Ectodermal cell (in vitro differentiated cells): ENCODE data around the gene SH3GL2. TPM values are rescaled to one million over a fixed set of nuclear protein-coding genes. Genes with fewer than 3 reads are reported as not detected.

Experiments used
- H3K27ac ChIP-seq: 2 replicates; pipeline ENCODE4 v1.7.0; 2013; ENCODE audit warnings: mild to moderate bottlenecking, low read depth, low read length; ENCODE audit not compliant: insufficient read depth, poor library complexity, severe bottlenecking
- H3K27me3 ChIP-seq: 2 replicates; pipeline ENCODE4 v1.7.0; 2013; ENCODE audit warnings: mild to moderate bottlenecking, low read length; ENCODE audit not compliant: insufficient read depth, control insufficient read depth, poor library complexity, severe bottlenecking
- H3K36me3 ChIP-seq: one replicate; pipeline ENCODE4 v1.7.0; 2013; ENCODE audit warnings: low read length; ENCODE audit not compliant: control insufficient read depth, insufficient read depth
- H3K4me1 ChIP-seq: one replicate; pipeline ENCODE4 v1.7.0; 2013; ENCODE audit warnings: low read length; ENCODE audit not compliant: control insufficient read depth, insufficient read depth
- H3K4me3 ChIP-seq: 2 replicates; pipeline ENCODE4 v1.7.0; 2013; ENCODE audit warnings: low read depth, low read length, control low read depth; ENCODE audit not compliant: insufficient read depth
- H3K9me3 ChIP-seq: 2 replicates; pipeline ENCODE4 v1.7.0; 2013; ENCODE audit warnings: mild to moderate bottlenecking, low read length, moderate library complexity; ENCODE audit not compliant: control insufficient read depth
- WGBS, 2 experiments: methylation state at CpG; one replicate each; pipeline ENCODE4 v1.1.7; 2013; ENCODE audit warnings: missing lambda C conversion rate in 2 of 2; 5-methylcytosine and 5-hydroxymethylcytosine counted together
- polyA plus RNA-seq, 4 experiments: library from polyadenylated mRNA; stranded (reverse); fragments of 50-300 nt; gene quantifications; one replicate each; pipeline ENCODE4 v1.2.3, GENCODE V29; 2013

The SH3GL2 gene
- polyA plus RNA-seq (2013, experiment 1 of 4) = 1.2 TPM
- polyA plus RNA-seq (2013, experiment 2 of 4) = 1.8 TPM
- polyA plus RNA-seq (2013, experiment 3 of 4) = 1.3 TPM
- polyA plus RNA-seq (2013, experiment 4 of 4) = 2.6 TPM

- 0% methylated on average over 109 of the region's 109 CpGs for WGBS, 2 experiments
- Histone ChIP-seq H3K36me3 (no peaks in the 10 kb centered on the region), H3K9me3 (no peaks in the 10 kb centered on the region), H3K4me1 (no peaks in the 10 kb centered on the region), H3K27me3 (peaks cover 51% of the 10 kb centered on the region), H3K4me3 (peak within 1 kb of the TSS; percentile 56), H3K27ac (no peak within 1 kb of the TSS)
Measured at GRCh38 chr9:17578911-17579793, at the start of gene SH3GL2. Gene SH3GL2, plus strand, starts transcription at chr9:17579066.

- Histone ChIP-seq H3K4me1 (no peaks in the 10 kb centered on the region), H3K27ac (no peak overlapping the region), H3K36me3 (no peaks in the 10 kb centered on the region), H3K27me3 (no peaks in the 10 kb centered on the region), H3K9me3 (no peaks in the 10 kb centered on the region), H3K4me3 (no peak overlapping the region)
- whole genome bisulfite sequencing, 2 experiments = 39 to 55% methylated on average over 8 to 10 of the region's 10 CpGs
Measured at GRCh38 chr9:17531642-17532254, 47.1 kb upstream of the SH3GL2 start.

- Histone ChIP-seq H3K9me3 (no peaks in the 10 kb centered on the region), H3K36me3 (no peaks in the 10 kb centered on the region), H3K4me1 (no peaks in the 10 kb centered on the region), H3K27ac (no peak overlapping the region), H3K27me3 (no peaks in the 10 kb centered on the region), H3K4me3 (no peak overlapping the region)
- WGBS, 2 experiments = 86 to 94% methylated on average over 6 of the region's 6 CpGs
Measured at GRCh38 chr9:17532461-17532860, 46.4 kb upstream of the SH3GL2 start.

- no peaks in the 10 kb centered on the region for H3K27me3 ChIP-seq
- H3K36me3 ChIP-seq = no peaks in the 10 kb centered on the region
- no peaks in the 10 kb centered on the region for H3K4me1 ChIP-seq
- WGBS, 2 experiments = 93 to 94% methylated on average over 3 of the region's 3 CpGs
- no peak overlapping the region for H3K4me3 ChIP-seq
- H3K27ac ChIP-seq = no peak overlapping the region
- no peaks in the 10 kb centered on the region for H3K9me3 ChIP-seq
Measured at GRCh38 chr9:17535176-17535575, 43.7 kb upstream of the SH3GL2 start.

- no peak overlapping the region for H3K27ac ChIP-seq
Measured at GRCh38 chr9:17536027-17536426, 42.8 kb upstream of the SH3GL2 start.

GRCh38 chr9:17551023-17551422 lies 27.8 kb upstream of the SH3GL2 start:
- WGBS, 2 experiments = 77 to 92% methylated on average over 2 of the region's 2 CpGs
- Histone ChIP-seq H3K9me3 (peaks cover 2% of the 10 kb centered on the region), H3K27ac (no peak overlapping the region), H3K36me3 (no peaks in the 10 kb centered on the region), H3K27me3 (no peaks in the 10 kb centered on the region), H3K4me3 (no peak overlapping the region), H3K4me1 (no peaks in the 10 kb centered on the region)

More at GRCh38 chr9:17536027-17536426, 42.8 kb upstream of the SH3GL2 start:
- no peak overlapping the region for H3K4me3 ChIP-seq
- H3K27me3 ChIP-seq = no peaks in the 10 kb centered on the region
- H3K9me3 ChIP-seq = no peaks in the 10 kb centered on the region
- H3K4me1 ChIP-seq = no peaks in the 10 kb centered on the region
- H3K36me3 ChIP-seq = no peaks in the 10 kb centered on the region
- WGBS, 2 experiments = 94% methylated on average over 5 to 6 of the region's 7 CpGs

- no peak overlapping the region for H3K4me3 ChIP-seq
- no peaks in the 10 kb centered on the region for H3K27me3 ChIP-seq
- H3K4me1 ChIP-seq = no peaks in the 10 kb centered on the region
- no peaks in the 10 kb centered on the region for H3K36me3 ChIP-seq
- H3K9me3 ChIP-seq = no peaks in the 10 kb centered on the region
- H3K27ac ChIP-seq = no peak overlapping the region
- WGBS, 2 experiments = 67 to 70% methylated on average over 4 of the region's 4 CpGs
Measured at GRCh38 chr9:17555362-17556054, 23.4 kb upstream of the SH3GL2 start.

- 92 to 93% methylated on average over 8 of the region's 8 CpGs for WGBS, 2 experiments
- Histone ChIP-seq H3K27ac (no peak overlapping the region), H3K4me3 (no peak overlapping the region), H3K9me3 (no peaks in the 10 kb centered on the region), H3K36me3 (no peaks in the 10 kb centered on the region), H3K4me1 (no peaks in the 10 kb centered on the region), H3K27me3 (no peaks in the 10 kb centered on the region)
Measured at GRCh38 chr9:17556255-17556654, 22.6 kb upstream of the SH3GL2 start.

- no peak overlapping the region for H3K4me3 ChIP-seq
- no peaks in the 10 kb centered on the region for H3K36me3 ChIP-seq
- no peaks in the 10 kb centered on the region for H3K4me1 ChIP-seq
- no peaks in the 10 kb centered on the region for H3K9me3 ChIP-seq
- H3K27ac ChIP-seq = no peak overlapping the region
- no peaks in the 10 kb centered on the region for H3K27me3 ChIP-seq
- 72 to 75% methylated on average over 2 of the region's 2 CpGs for WGBS, 2 experiments
Measured at GRCh38 chr9:17556935-17557334, 21.9 kb upstream of the SH3GL2 start.

GRCh38 chr9:17571825-17572224 lies 7.0 kb upstream of the SH3GL2 start:
- Histone ChIP-seq H3K36me3 (no peaks in the 10 kb centered on the region), H3K4me3 (no peak overlapping the region), H3K27ac (no peak overlapping the region), H3K9me3 (no peaks in the 10 kb centered on the region), H3K4me1 (no peaks in the 10 kb centered on the region), H3K27me3 (peaks cover 2% of the 10 kb centered on the region)
- 54 to 58% methylated on average over 5 of the region's 5 CpGs for WGBS, 2 experiments
